ENCODE results near the gene SEZ6L.

DNA sequence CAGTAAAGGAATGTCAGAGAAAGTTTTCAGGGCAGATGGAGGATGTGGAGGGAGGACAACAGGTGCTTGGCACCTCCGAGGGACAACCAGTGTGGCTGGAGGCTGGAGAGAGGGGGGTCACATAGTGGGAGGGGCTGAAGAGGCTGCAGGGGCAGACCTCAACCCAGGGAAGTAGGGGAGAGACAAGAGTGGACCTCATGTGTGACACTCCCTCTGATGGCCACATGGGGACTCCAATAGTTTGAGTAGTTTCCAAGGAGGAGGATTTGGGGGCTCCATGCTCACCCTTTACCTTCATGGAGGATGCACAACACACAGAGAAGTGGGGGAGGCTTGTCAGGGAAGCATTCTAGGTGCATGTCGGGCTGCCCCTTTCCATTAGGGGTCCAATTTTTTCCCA lies 224.7 kb downstream of the SEZ6L start:
- TF ChIP-seq YY1 (IDR thresholded peaks at IDR 0.05; ENCODE audit: insufficient read depth, insufficient read length), result no peak
- TF ChIP-seq ZNF274 (IDR thresholded peaks at IDR 0.05; ENCODE audit: low read depth, low read length), result no peak
